Endothelial cell of umbilical vein (primary cell): Measurements from ENCODE around the gene CDHR5.

ENCODE experiments used
- CTCF ChIP-seq, 2 donors: IDR thresholded peaks; 1 replicate in 1 of 2; 2 replicates in 1 of 2; pipeline ENCODE4 v1.5.1; 2011; ENCODE audit warnings: low read length in 2 of 2, mild to moderate bottlenecking in 2 of 2, moderate library complexity in 2 of 2, control low read depth in 1 of 2, inconsistent platforms in 1 of 2, low read depth in 1 of 2; ENCODE audit not compliant: insufficient read depth in 1 of 2; ENCODE audit errors: extremely low read depth in 1 of 2
- EZH2 ChIP-seq: IDR thresholded peaks from 2 replicates; pipeline ENCODE4 v1.6.1; 2012; ENCODE audit warnings: borderline replicate concordance, low read depth, mild to moderate bottlenecking, moderate library complexity, low read length, inconsistent platforms; ENCODE audit not compliant: severe bottlenecking
- FOS ChIP-seq: IDR thresholded peaks from 2 replicates; pipeline ENCODE4 v1.6.1; 2011; ENCODE audit warnings: mild to moderate bottlenecking, low read length, moderate library complexity, borderline replicate concordance; ENCODE audit not compliant: insufficient read depth
- GATA2 ChIP-seq: IDR thresholded peaks from 2 replicates; pipeline ENCODE4 v1.7.0; 2011; ENCODE audit warnings: low read depth, mild to moderate bottlenecking, moderate library complexity, mixed read lengths, low read length; ENCODE audit not compliant: insufficient read length, insufficient read depth
- JUN ChIP-seq: IDR thresholded peaks from 2 replicates; pipeline ENCODE4 v1.6.1; 2011; ENCODE audit warnings: borderline replicate concordance, low read depth; ENCODE audit not compliant: insufficient read length, insufficient read depth
- MAX ChIP-seq: IDR thresholded peaks from 2 replicates; pipeline ENCODE4 v1.6.1; 2011; ENCODE audit not compliant: insufficient read depth, insufficient read length
- MYC ChIP-seq: IDR thresholded peaks from one replicate; pipeline ENCODE4 v1.6.1; 2011; ENCODE audit warnings: mild to moderate bottlenecking, low read depth, low read length
- POLR2A ChIP-seq: IDR thresholded peaks from 2 replicates; pipeline ENCODE4 v1.6.1; 2012; ENCODE audit warnings: low read depth, mild to moderate bottlenecking, control low read depth, low read length
- POLR2AphosphoS5 ChIP-seq: IDR thresholded peaks from 2 replicates; pipeline ENCODE4 v1.6.1; 2012; ENCODE audit warnings: low read depth, mild to moderate bottlenecking, control low read depth, low read length, moderate library complexity; ENCODE audit not compliant: insufficient read depth

- TF ChIP-seq POLR2AphosphoS5, result no peak
- no peak for TF ChIP-seq POLR2A
- TF ChIP-seq CTCF (IDR thresholded peaks at IDR 0.05; ENCODE audit: extremely low read depth in 1 of 2, insufficient read depth in 1 of 2, low read depth in 1 of 2, low read length in 2 of 2), result no peak
- no peak for TF ChIP-seq EZH2
- TF ChIP-seq FOS, result no peak
- TF ChIP-seq MAX, result no peak
- TF ChIP-seq MYC, result no peak
- no peak for TF ChIP-seq JUN
- TF ChIP-seq GATA2, result no peak
Measured at GRCh38 chr11:660681-661444, 36.1 kb upstream of the CDHR5 start.
